Right renal cortex interstitium (tissue), 3 donors: ENCODE data around the gene SERTAD3. TPM values are rescaled to one million over a fixed set of nuclear protein-coding genes. Genes with fewer than 3 reads are reported as not detected.

Source experiments
- polyA plus RNA-seq, 3 donors: library from polyadenylated mRNA; unstranded; fragments of 120-200 nt; gene quantifications; one replicate each; pipeline ENCODE4 v1.2.1, GENCODE V29; 2013; ENCODE audit not compliant: insufficient read length in 3 of 3

Gene SERTAD3
- polyA plus RNA-seq, 3 donors, result 34.1 to 40.8 (median 37.5) TPM

Other genes with a start within 250 kb of the SERTAD3 start
- under 1 TPM in 1 of 3 donors, not detected in 2; 0.16 TPM for gene TTC9B, start 226.0 kb downstream of the SERTAD3 start, polyA plus RNA-seq
- 1 to 10 TPM in 1 of 3 donors, under 1 TPM in 2; 0.68 to 1.1 (median 0.79) TPM for gene CCNP, start 217.6 kb downstream of the SERTAD3 start, polyA plus RNA-seq
- 100 to 1,000 TPM; 119 to 133 (median 126) TPM for gene AKT2, start 159.0 kb downstream of the SERTAD3 start, polyA plus RNA-seq
- 1 to 10 TPM; 8.4 to 9.4 (median 9.4) TPM for gene C19orf47, start 95.9 kb downstream of the SERTAD3 start, polyA plus RNA-seq
- 100 to 1,000 TPM; 187 to 224 (median 209) TPM for gene PLD3, start 95.6 kb downstream of the SERTAD3 start, polyA plus RNA-seq
- under 1 TPM; 0.04 to 0.16 (median 0.07) TPM for gene HIPK4, start 54.2 kb downstream of the SERTAD3 start, polyA plus RNA-seq
- gene PRX, start 31.0 kb downstream of the SERTAD3 start, polyA plus RNA-seq, result 10 to 100 TPM; 10.6 to 11.9 (median 11.1) TPM
- 1 to 10 TPM; 6.7 to 8.6 (median 7.4) TPM for gene SERTAD1, start 18.3 kb downstream of the SERTAD3 start, polyA plus RNA-seq
- gene BLVRB, start 21.4 kb upstream of the SERTAD3 start, polyA plus RNA-seq, result 10 to 100 TPM; 38.2 to 44.1 (median 39.8) TPM
- gene SPTBN4, start 22.7 kb upstream of the SERTAD3 start, polyA plus RNA-seq, result 1 to 10 TPM in 2 of 3 donors, under 1 TPM in 1; 0.65 to 1.8 (median 1.4) TPM
- 10 to 100 TPM; 31.2 to 43.4 (median 40.5) TPM for gene SHKBP1, start 132.5 kb upstream of the SERTAD3 start, polyA plus RNA-seq
- gene LTBP4, start 157.0 kb upstream of the SERTAD3 start, polyA plus RNA-seq, result 100 to 1,000 TPM; 146 to 189 (median 159) TPM
- gene NUMBL, start 246.3 kb upstream of the SERTAD3 start, polyA plus RNA-seq, result 1 to 10 TPM; 8.0 to 9.5 (median 8.6) TPM